SK-N-SH (cell line): ENCODE data around the gene SDR39U1. TPM values are rescaled to one million over a fixed set of nuclear protein-coding genes. Genes with fewer than 3 reads are reported as not detected.

Experiments used
- CTCF ChIA-PET: fragments of 300-600, 350-600 bp; formaldehyde crosslinking; extraction: SDS; loops from one replicate; lab custom pipeline; 2021; lab: Yijun Ruan, JAX
- POLR2A ChIA-PET: fragments of 350-600 bp; sonication (Branson Sonifier 250); formaldehyde crosslinking; extraction: SDS; loops from one replicate; lab custom pipeline; 2020; ENCODE audit warnings: antibody characterized with exemption, inconsistent platforms; lab: Yijun Ruan, JAX
- DNase-seq: peaks from one replicate; pipeline ENCODE4 v3.0.0; 2012
- H2AFZ ChIP-seq: fragments of 200-600 bp; sonication (generic); 2 replicates; pipeline ENCODE4 v1.8.1; 2016; ENCODE audit warnings: antibody characterized with exemption, mild to moderate bottlenecking, low read depth
- H3F3A ChIP-seq: fragments of 200-600 bp; sonication (generic); replicated peaks from 2 replicates; pipeline ENCODE3; 2016; ENCODE audit warnings: antibody characterized with exemption, mild to moderate bottlenecking; ENCODE audit not compliant: insufficient read depth
- H3K27ac ChIP-seq, 2 experiments: fragments of 200-500 bp in 1 of 2; fragments of 200-600 bp in 1 of 2; sonication (Bioruptor generic) in 1 of 2; sonication (generic), shearing (Covaris generic) in 1 of 2; 2 replicates each; pipeline versions ENCODE4 v1.5.1 to v1.6.1; 2014 to 2016; ENCODE audit warnings: low read depth in 2 of 2, inconsistent platforms in 1 of 2, low read length in 1 of 2, mild to moderate bottlenecking in 1 of 2, mixed read lengths in 1 of 2
- H3K27me3 ChIP-seq: fragments of 200-600 bp; sonication (generic), shearing (Covaris generic); 2 replicates; pipeline ENCODE4 v1.6.1; 2016; ENCODE audit warnings: mixed run types; ENCODE audit not compliant: insufficient read depth
- H3K36me3 ChIP-seq, 2 experiments: fragments of 200-500 bp in 1 of 2; fragments of 200-600 bp in 1 of 2; sonication (Bioruptor generic) in 1 of 2; sonication (generic) in 1 of 2; replicated peaks in 1 of 2; 2 replicates each; pipeline versions ENCODE3 to v1.5.1; 2014 to 2016; ENCODE audit warnings: low read length in 1 of 2, mild to moderate bottlenecking in 1 of 2; ENCODE audit not compliant: insufficient read depth in 2 of 2, control insufficient read depth in 1 of 2
- H3K4me1 ChIP-seq, 2 experiments: fragments of 200-500 bp in 1 of 2; fragments of 200-600 bp in 1 of 2; sonication (Bioruptor generic) in 1 of 2; sonication (generic), shearing (Covaris generic) in 1 of 2; 2 replicates each; pipeline versions ENCODE4 v1.5.1 to v1.6.1; 2014 to 2016; ENCODE audit warnings: low read depth in 1 of 2, low read length in 1 of 2, mixed run types in 1 of 2; ENCODE audit not compliant: insufficient read depth in 2 of 2, control insufficient read depth in 1 of 2
- H3K4me2 ChIP-seq: fragments of 200-600 bp; sonication (generic), shearing (Covaris generic); 2 replicates; pipeline ENCODE4 v1.6.1; 2017; ENCODE audit warnings: mixed run types
- H3K4me3 ChIP-seq, 2 experiments: fragments of 200-500 bp in 1 of 2; fragments of 200-600 bp in 1 of 2; sonication (Bioruptor generic) in 1 of 2; sonication (generic), shearing (Covaris generic) in 1 of 2; 2 replicates each; pipeline versions ENCODE4 v1.5.1 to v1.8.1; 2014 to 2016; ENCODE audit warnings: low read depth in 2 of 2, inconsistent platforms in 1 of 2, low read length in 1 of 2, mild to moderate bottlenecking in 1 of 2, mixed read lengths in 1 of 2, moderate library complexity in 1 of 2
- H3K79me2 ChIP-seq: fragments of 200-600 bp; sonication (generic); 2 replicates; pipeline ENCODE4 v1.8.1; 2017; ENCODE audit warnings: mild to moderate bottlenecking; ENCODE audit not compliant: insufficient read depth
- H3K9ac ChIP-seq: fragments of 200-600 bp; sonication (generic); 2 replicates; pipeline ENCODE4 v1.6.1; 2017; ENCODE audit warnings: mixed run types
- H3K9me2 ChIP-seq: fragments of 200-600 bp; sonication (generic); 2 replicates; pipeline ENCODE4 v1.6.1; 2017; ENCODE audit warnings: mixed run types
- H3K9me3 ChIP-seq: fragments of 200-600 bp; sonication (generic); 2 replicates; pipeline ENCODE4 v1.6.1; 2017; ENCODE audit warnings: mixed run types, mild to moderate bottlenecking, moderate library complexity
- H4K20me1 ChIP-seq: fragments of 200-600 bp; sonication (generic); 2 replicates; pipeline ENCODE4 v1.6.1; 2017; ENCODE audit warnings: mild to moderate bottlenecking, mixed run types; ENCODE audit not compliant: insufficient read depth
- CTCF ChIP-seq: fragments of 200-600 bp; sonication (generic); IDR thresholded peaks from 2 replicates; pipeline ENCODE4 v1.6.1; 2017; ENCODE audit warnings: antibody characterized with exemption, mild to moderate bottlenecking, moderate library complexity
- FOXM1 ChIP-seq: IDR thresholded peaks from 2 replicates; pipeline ENCODE4 v1.4.0; 2012; ENCODE audit warnings: low read depth, mild to moderate bottlenecking
- JUND ChIP-seq: IDR thresholded peaks from 2 replicates; pipeline ENCODE4 v1.4.0; 2012
- NFIC ChIP-seq: IDR thresholded peaks from 2 replicates; pipeline ENCODE4 v1.4.0; 2012; ENCODE audit warnings: borderline replicate concordance
- NRF1 ChIP-seq: IDR thresholded peaks from 2 replicates; pipeline ENCODE4 v1.6.1; 2012; ENCODE audit warnings: low read depth, mild to moderate bottlenecking, low read length
- SIN3A ChIP-seq: IDR thresholded peaks from 2 replicates; pipeline ENCODE4 v1.6.1; 2012; ENCODE audit warnings: low read depth, mild to moderate bottlenecking, low read length, moderate library complexity, borderline replicate concordance
- SMC3 ChIP-seq: IDR thresholded peaks from 2 replicates; pipeline ENCODE4 v1.6.1; 2012; ENCODE audit warnings: low read depth, low read length, improper control_type of control experiment
- TCF12 ChIP-seq: IDR thresholded peaks from 2 replicates; pipeline ENCODE4 v1.4.0; 2012
- WGBS: methylation state at CpG from one replicate; pipeline ENCODE4 v1.1.6; 2017; ENCODE audit warnings: low lambda C conversion rate; 5-methylcytosine and 5-hydroxymethylcytosine counted together
- polyA plus RNA-seq, 3 experiments: library from polyadenylated mRNA; depleted of rRNA; stranded (reverse); fragments of >200 nt; gene quantifications; 2 replicates each; pipeline ENCODE4 v1.2.3, GENCODE V29; 2012
- TF ChIP-seq, protein P1 (sequence below): fragments of 150-350 bp; IDR thresholded peaks from 2 replicates; pipeline ENCODE4 v1.6.1; 2016; ENCODE audit warnings: mild to moderate bottlenecking, low read depth, low read length
- TF ChIP-seq, protein P2 (sequence below): fragments of 150-350 bp; IDR thresholded peaks from 2 replicates; pipeline ENCODE4 v1.6.1; 2017; ENCODE audit warnings: antibody characterized with exemption, low read length, low read depth, borderline replicate concordance
- TF ChIP-seq, protein P3 (sequence below): IDR thresholded peaks from 2 replicates; pipeline ENCODE4 v1.4.0; 2012; ENCODE audit warnings: low read depth, borderline replicate concordance

The SDR39U1 gene
- polyA plus RNA-seq, 1 of the 3 experiments (the other 2 are of a cell fraction), result 81.8 TPM

- Histone ChIP-seq H3K27ac (no peak overlapping the region), H3K4me1 (no peaks in the 10 kb centered on the region), H3K9me3 (no peaks in the 10 kb centered on the region), H3K9me2 (no peaks in the 10 kb centered on the region), H3K9ac (no peak overlapping the region), H2AFZ (no peak overlapping the region), H3K4me3 (no peak overlapping the region), H3K27me3 (no peaks in the 10 kb centered on the region), H3K79me2 (no peaks in the 10 kb centered on the region), H3F3A (no peaks in the 10 kb centered on the region), H3K36me3 (peaks cover 0 to 10% of the 10 kb centered on the region in 2 experiments), H4K20me1 (no peaks in the 10 kb centered on the region), H3K4me2 (no peak overlapping the region)
- DNase-seq, result no peak
- 36% methylated on average over 3 of the region's 6 CpGs for WGBS
- ChIA-PET POLR2A (interaction anchor here (0.6 to 1.1 kb wide), 2 partner anchors 10 to 22 kb away, joined by 3 read pairs; no protein-coding TSS in a partner anchor), CTCF (interaction anchor here (0.7 to 4.2 kb wide), 6 partner anchors 15 to 75 kb away, joined by 3 to 31 read pairs (median 10); no protein-coding TSS in a partner anchor)
- TF ChIP-seq NRF1, result no peak
- TF ChIP-seq, protein P1, sequence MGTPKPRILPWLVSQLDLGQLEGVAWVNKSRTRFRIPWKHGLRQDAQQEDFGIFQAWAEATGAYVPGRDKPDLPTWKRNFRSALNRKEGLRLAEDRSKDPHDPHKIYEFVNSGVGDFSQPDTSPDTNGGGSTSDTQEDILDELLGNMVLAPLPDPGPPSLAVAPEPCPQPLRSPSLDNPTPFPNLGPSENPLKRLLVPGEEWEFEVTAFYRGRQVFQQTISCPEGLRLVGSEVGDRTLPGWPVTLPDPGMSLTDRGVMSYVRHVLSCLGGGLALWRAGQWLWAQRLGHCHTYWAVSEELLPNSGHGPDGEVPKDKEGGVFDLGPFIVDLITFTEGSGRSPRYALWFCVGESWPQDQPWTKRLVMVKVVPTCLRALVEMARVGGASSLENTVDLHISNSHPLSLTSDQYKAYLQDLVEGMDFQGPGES, result no peak
- TF ChIP-seq CTCF, result no peak
- TF ChIP-seq TCF12, result no peak
- TF ChIP-seq NFIC, result no peak
- no peak for TF ChIP-seq SMC3
These were observed 33.4 kb downstream of the SDR39U1 start for GRCh38 chr14:24409192-24409591.

GRCh38 chr14:24408764-24409163 lies 33.8 kb downstream of the SDR39U1 start:
- H3K4me2 ChIP-seq, result no peak overlapping the region
- no peak for DNase-seq
- TF ChIP-seq FOXM1 (no peak), JUND (no peak), TCF12 (no peak), SIN3A (no peak)
- TF ChIP-seq, protein P2, sequence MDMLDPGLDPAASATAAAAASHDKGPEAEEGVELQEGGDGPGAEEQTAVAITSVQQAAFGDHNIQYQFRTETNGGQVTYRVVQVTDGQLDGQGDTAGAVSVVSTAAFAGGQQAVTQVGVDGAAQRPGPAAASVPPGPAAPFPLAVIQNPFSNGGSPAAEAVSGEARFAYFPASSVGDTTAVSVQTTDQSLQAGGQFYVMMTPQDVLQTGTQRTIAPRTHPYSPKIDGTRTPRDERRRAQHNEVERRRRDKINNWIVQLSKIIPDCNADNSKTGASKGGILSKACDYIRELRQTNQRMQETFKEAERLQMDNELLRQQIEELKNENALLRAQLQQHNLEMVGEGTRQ, result no peak
- TF ChIP-seq, protein P3, sequence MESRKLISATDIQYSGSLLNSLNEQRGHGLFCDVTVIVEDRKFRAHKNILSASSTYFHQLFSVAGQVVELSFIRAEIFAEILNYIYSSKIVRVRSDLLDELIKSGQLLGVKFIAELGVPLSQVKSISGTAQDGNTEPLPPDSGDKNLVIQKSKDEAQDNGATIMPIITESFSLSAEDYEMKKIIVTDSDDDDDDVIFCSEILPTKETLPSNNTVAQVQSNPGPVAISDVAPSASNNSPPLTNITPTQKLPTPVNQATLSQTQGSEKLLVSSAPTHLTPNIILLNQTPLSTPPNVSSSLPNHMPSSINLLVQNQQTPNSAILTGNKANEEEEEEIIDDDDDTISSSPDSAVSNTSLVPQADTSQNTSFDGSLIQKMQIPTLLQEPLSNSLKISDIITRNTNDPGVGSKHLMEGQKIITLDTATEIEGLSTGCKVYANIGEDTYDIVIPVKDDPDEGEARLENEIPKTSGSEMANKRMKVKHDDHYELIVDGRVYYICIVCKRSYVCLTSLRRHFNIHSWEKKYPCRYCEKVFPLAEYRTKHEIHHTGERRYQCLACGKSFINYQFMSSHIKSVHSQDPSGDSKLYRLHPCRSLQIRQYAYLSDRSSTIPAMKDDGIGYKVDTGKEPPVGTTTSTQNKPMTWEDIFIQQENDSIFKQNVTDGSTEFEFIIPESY, result no peak
- TF ChIP-seq, all 33 proteins: peak for 0
- no peaks in the 10 kb centered on the region for H3K9me2 ChIP-seq
- H3K36me3 ChIP-seq, result peaks cover 0 to 9% of the 10 kb centered on the region in 2 experiments
- no peak overlapping the region for H3K4me3 ChIP-seq
- no peaks in the 10 kb centered on the region for H4K20me1 ChIP-seq
- no peaks in the 10 kb centered on the region for H3K27me3 ChIP-seq
- no peaks in the 10 kb centered on the region for H3F3A ChIP-seq
- WGBS, result 80% methylated on average over 1 of the region's 3 CpGs
- H3K4me1 ChIP-seq, result no peaks in the 10 kb centered on the region
- H3K9me3 ChIP-seq, result no peaks in the 10 kb centered on the region
- no peak overlapping the region for H3K27ac ChIP-seq
- ChIA-PET POLR2A (interaction anchor here (0.6 to 1.1 kb wide), 2 partner anchors 9 to 23 kb away, joined by 3 read pairs; no protein-coding TSS in a partner anchor), CTCF (interaction anchor here (0.7 to 4.2 kb wide), 6 partner anchors 14 to 75 kb away, joined by 3 to 31 read pairs (median 10); no protein-coding TSS in a partner anchor)
- H2AFZ ChIP-seq, result no peak overlapping the region
- H3K79me2 ChIP-seq, result no peaks in the 10 kb centered on the region
- no peak overlapping the region for H3K9ac ChIP-seq
